ENCODE results near the gene GJD2. TPM values are rescaled to one million over a fixed set of nuclear protein-coding genes. Genes with fewer than 3 reads are reported as not detected.

Gene GJD2
- total RNA-seq, 6 donors from 2014 or later = not detected

GRCh38 chr15:34738002-34738401 is 16.8 kb downstream of the GJD2 start:
- WGBS, 2 donors = 98% methylated on average over 2 of the region's 2 CpGs
- DNase-seq (no peak), ATAC-seq (ENCODE audit: low FRiP score in 2 of 2) (no peak)
- Histone ChIP-seq H3K4me3 (no peak overlapping the region), H3K4me1 (no peaks in the 10 kb centered on the region), H3K9me3 (no peaks in the 10 kb centered on the region), H3K27me3 (no peaks in the 10 kb centered on the region), H3K36me3 (no peaks in the 10 kb centered on the region), H3K27ac (no peak overlapping the region)
- TF ChIP-seq EP300 (IDR thresholded peaks at IDR 0.05) = no peak
- TF ChIP-seq POLR2AphosphoS5 (IDR thresholded peaks at IDR 0.05) = no peak
- no peak for TF ChIP-seq CTCF (IDR thresholded peaks at IDR 0.05)
- TF ChIP-seq POLR2A (IDR thresholded peaks at IDR 0.05) = no peak

GRCh38 chr15:34737477-34737876 is 17.3 kb downstream of the GJD2 start:
- TF ChIP-seq EP300 (IDR thresholded peaks at IDR 0.05) = no peak
- no peak for TF ChIP-seq POLR2AphosphoS5 (IDR thresholded peaks at IDR 0.05)
- TF ChIP-seq POLR2A (IDR thresholded peaks at IDR 0.05) = no peak
- no peak for TF ChIP-seq CTCF (IDR thresholded peaks at IDR 0.05)
- Histone ChIP-seq H3K9me3 (no peaks in the 10 kb centered on the region), H3K36me3 (no peaks in the 10 kb centered on the region), H3K4me1 (no peaks in the 10 kb centered on the region), H3K4me3 (no peak overlapping the region), H3K27ac (no peak overlapping the region), H3K27me3 (no peaks in the 10 kb centered on the region)
- ATAC-seq (ENCODE audit: low FRiP score in 2 of 2) (no peak), DNase-seq (no peak)
- WGBS, 2 donors = 45 to 50% methylated on average over 3 of the region's 3 CpGs

- WGBS, 2 donors = 68 to 69% methylated on average over 5 of the region's 5 CpGs
- TF ChIP-seq CTCF (IDR thresholded peaks at IDR 0.05) (no peak), POLR2A (IDR thresholded peaks at IDR 0.05) (no peak), POLR2AphosphoS5 (IDR thresholded peaks at IDR 0.05) (no peak), EP300 (IDR thresholded peaks at IDR 0.05) (no peak)
- no peaks in the 10 kb centered on the region for H3K27me3 ChIP-seq
- H3K27ac ChIP-seq = no peak overlapping the region
- H3K4me3 ChIP-seq = no peak overlapping the region
- H3K36me3 ChIP-seq = no peaks in the 10 kb centered on the region
- no peak for ATAC-seq (ENCODE audit: low FRiP score in 2 of 2)
- H3K4me1 ChIP-seq = no peaks in the 10 kb centered on the region
- no peaks in the 10 kb centered on the region for H3K9me3 ChIP-seq
- DNase-seq = no peak
Measured at GRCh38 chr15:34734303-34734702, 20.5 kb downstream of the GJD2 start.

- ATAC-seq (ENCODE audit: low FRiP score in 2 of 2) (no peak), DNase-seq (no peak)
- H3K4me1 ChIP-seq = no peaks in the 10 kb centered on the region
- no peak overlapping the region for H3K4me3 ChIP-seq
- no peak overlapping the region for H3K27ac ChIP-seq
- no peak for TF ChIP-seq POLR2A (IDR thresholded peaks at IDR 0.05)
- no peak for TF ChIP-seq POLR2AphosphoS5 (IDR thresholded peaks at IDR 0.05)
- TF ChIP-seq CTCF (IDR thresholded peaks at IDR 0.05) = no peak
- no peak for TF ChIP-seq EP300 (IDR thresholded peaks at IDR 0.05)
- H3K27me3 ChIP-seq = no peaks in the 10 kb centered on the region
- H3K9me3 ChIP-seq = no peaks in the 10 kb centered on the region
- no peaks in the 10 kb centered on the region for H3K36me3 ChIP-seq
- WGBS, 2 donors = 89 to 91% methylated on average over 2 of the region's 2 CpGs
Measured at GRCh38 chr15:34733621-34734020, 21.2 kb downstream of the GJD2 start.

DNA sequence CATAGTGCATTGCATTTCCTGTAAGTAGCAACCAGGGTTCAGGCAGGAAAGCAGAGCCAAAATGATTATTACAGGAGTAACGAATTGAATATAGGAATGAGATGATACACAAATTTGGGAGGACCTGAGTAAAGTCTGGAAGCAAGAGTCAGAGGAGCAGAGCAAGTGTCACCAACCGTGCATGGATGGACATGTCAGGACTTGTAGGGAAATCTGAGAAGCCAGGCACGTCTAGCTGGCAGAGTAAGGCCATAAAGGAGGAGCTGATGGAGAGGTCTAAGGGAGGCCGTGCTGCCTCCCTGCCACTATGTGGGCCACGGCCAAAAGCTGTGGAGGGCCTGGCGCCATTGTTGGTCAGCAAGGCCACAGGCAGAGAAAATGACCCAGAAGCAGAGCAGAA is 22.4 kb downstream of the GJD2 start:
- Histone ChIP-seq H3K27ac (no peak overlapping the region), H3K4me1 (no peaks in the 10 kb centered on the region), H3K36me3 (no peaks in the 10 kb centered on the region), H3K27me3 (no peaks in the 10 kb centered on the region), H3K4me3 (no peak overlapping the region), H3K9me3 (no peaks in the 10 kb centered on the region)
- no peak for DNase-seq
- no peak for ATAC-seq (ENCODE audit: low FRiP score in 2 of 2)
- TF ChIP-seq POLR2A (IDR thresholded peaks at IDR 0.05) = no peak
- TF ChIP-seq CTCF (IDR thresholded peaks at IDR 0.05) = no peak
- no peak for TF ChIP-seq POLR2AphosphoS5 (IDR thresholded peaks at IDR 0.05)
- no peak for TF ChIP-seq EP300 (IDR thresholded peaks at IDR 0.05)
- 77 to 78% methylated on average over 6 of the region's 6 CpGs for WGBS, 2 donors

All from upper lobe of left lung (tissue), 6 donors.